IMR-90 (cell line): ENCODE data around the gene OSM. TPM values are rescaled to one million over a fixed set of nuclear protein-coding genes. Genes with fewer than 3 reads are reported as not detected.
A peak's percentile ranks its signal among the peaks of the same experiment; 100 is the strongest.

Source experiments
- ATAC-seq: fragments of 200-7000 bp; cut with Tn5 transposase; 2 replicates; pipeline ENCODE4 v1.9.1; 2020; ENCODE audit warnings: low read depth, mild to moderate bottlenecking, moderate library complexity
- BruUV-seq: library from RNA; stranded (reverse); fragments of 400-500 nt; replicated peaks from 2 replicates; lab custom pipeline; 2021; lab: Mats Ljungman, UMichigan
- CTCF ChIA-PET: fragments of 300-600 bp; formaldehyde crosslinking; extraction: SDS; loops from one replicate; lab custom pipeline; 2021; ENCODE audit warnings: antibody characterized with exemption; lab: Yijun Ruan, JAX
- POLR2A ChIA-PET: fragments of 300-600 bp; sonication (Branson Sonifier 250); formaldehyde crosslinking; loops from one replicate; lab custom pipeline; 2022; ENCODE audit warnings: antibody characterized with exemption; ENCODE audit not compliant: unreplicated experiment; lab: Charles Lee
- DNase-seq: peaks from one replicate; pipeline ENCODE4 v3.0.0; 2013
- H2AFZ ChIP-seq: replicated peaks from 2 replicates; pipeline ENCODE3; 2013; ENCODE audit warnings: low read length, mild to moderate bottlenecking; ENCODE audit not compliant: poor library complexity
- H2AK5ac ChIP-seq: 2 replicates; pipeline ENCODE4 v1.6.1; 2013; ENCODE audit warnings: low read depth, low read length, inconsistent platforms
- H2AK9ac ChIP-seq: replicated peaks from 2 replicates; pipeline ENCODE3; 2013; ENCODE audit warnings: mild to moderate bottlenecking, low read depth, low read length, moderate library complexity; ENCODE audit not compliant: poor library complexity
- H2BK120ac ChIP-seq: 2 replicates; pipeline ENCODE4 v1.6.1; 2013; ENCODE audit warnings: low read depth, low read length, inconsistent platforms
- H2BK15ac ChIP-seq: 3 replicates; pipeline ENCODE4 v1.6.1; 2013; ENCODE audit warnings: low read depth, low read length, inconsistent platforms
- H2BK20ac ChIP-seq: 2 replicates; pipeline ENCODE4 v1.6.1; 2013; ENCODE audit warnings: low read depth, mild to moderate bottlenecking, inconsistent platforms, low read length, moderate library complexity
- H2BK5ac ChIP-seq: 2 replicates; pipeline ENCODE4 v1.6.1; 2013; ENCODE audit warnings: mild to moderate bottlenecking, low read depth, low read length, inconsistent platforms; ENCODE audit not compliant: poor library complexity, severe bottlenecking
- H3K14ac ChIP-seq: replicated peaks from 2 replicates; pipeline ENCODE4 v1.6.1; 2013; ENCODE audit warnings: low read depth, low read length, inconsistent platforms
- H3K18ac ChIP-seq: 2 replicates; pipeline ENCODE4 v1.6.1; 2013; ENCODE audit warnings: low read depth, low read length, control low read depth
- H3K23ac ChIP-seq: 2 replicates; pipeline ENCODE4 v1.6.1; 2013; ENCODE audit warnings: low read depth, low read length, inconsistent platforms
- H3K27ac ChIP-seq: 2 replicates; pipeline ENCODE4 v1.5.1; 2013; ENCODE audit warnings: mild to moderate bottlenecking, control low read depth, low read length; ENCODE audit not compliant: insufficient read depth
- H3K27me3 ChIP-seq: 2 replicates; pipeline ENCODE4 v1.6.1; 2013; ENCODE audit warnings: low read length; ENCODE audit not compliant: control insufficient read depth, insufficient read depth
- H3K36me3 ChIP-seq: 2 replicates; pipeline ENCODE4 v1.6.1; 2013; ENCODE audit warnings: low read length, mixed read lengths; ENCODE audit not compliant: control insufficient read depth, insufficient read depth
- H3K4ac ChIP-seq: 2 replicates; pipeline ENCODE4 v1.6.1; 2013; ENCODE audit warnings: low read depth, low read length, inconsistent platforms
- H3K4me1 ChIP-seq: 2 replicates; pipeline ENCODE4 v1.6.1; 2013; ENCODE audit warnings: low read length, mixed read lengths; ENCODE audit not compliant: control insufficient read depth, insufficient read depth
- H3K4me2 ChIP-seq: 2 replicates; pipeline ENCODE4 v1.6.1; 2013; ENCODE audit warnings: low read depth, mild to moderate bottlenecking, control low read depth, low read length, moderate library complexity
- H3K4me3 ChIP-seq: 2 replicates; pipeline ENCODE4 v1.5.1; 2013; ENCODE audit warnings: low read depth, mild to moderate bottlenecking, control low read depth, low read length, moderate library complexity; ENCODE audit not compliant: insufficient read depth
- H3K56ac ChIP-seq: 2 replicates; pipeline ENCODE4 v1.6.1; 2013; ENCODE audit warnings: low read length, inconsistent platforms; ENCODE audit not compliant: insufficient read depth; ENCODE audit errors: extremely low read depth
- H3K79me1 ChIP-seq, 2 experiments: 2 replicates each; pipeline ENCODE4 v1.6.1; 2013; ENCODE audit warnings: low read length in 2 of 2, inconsistent platforms in 1 of 2, low read depth in 1 of 2
- H3K9ac ChIP-seq: 2 replicates; pipeline ENCODE4 v1.6.1; 2013; ENCODE audit warnings: low read depth, low read length, control low read depth
- H3K9me1 ChIP-seq: 2 replicates; pipeline ENCODE4 v1.6.1; 2013; ENCODE audit warnings: low read length, inconsistent platforms; ENCODE audit not compliant: insufficient read depth
- H3K9me3 ChIP-seq: 2 replicates; pipeline ENCODE4 v1.6.1; 2013; ENCODE audit warnings: low read length; ENCODE audit not compliant: control insufficient read depth, insufficient read depth
- H4K20me1 ChIP-seq: 2 replicates; pipeline ENCODE4 v1.6.1; 2013; ENCODE audit warnings: low read length, inconsistent platforms; ENCODE audit not compliant: insufficient read depth
- H4K5ac ChIP-seq: 2 replicates; pipeline ENCODE4 v1.6.1; 2013; ENCODE audit warnings: mild to moderate bottlenecking, low read depth, low read length, control low read depth
- H4K8ac ChIP-seq, 2 experiments: 2 replicates each; pipeline ENCODE4 v1.6.1; 2013; ENCODE audit warnings: low read depth in 2 of 2, low read length in 2 of 2, control low read depth in 1 of 2, inconsistent platforms in 1 of 2
- H4K91ac ChIP-seq: 2 replicates; pipeline ENCODE4 v1.6.1; 2013; ENCODE audit warnings: low read depth, low read length, inconsistent platforms; ENCODE audit not compliant: insufficient read depth
- CHD1 ChIP-seq: IDR thresholded peaks from 2 replicates; pipeline ENCODE4 v1.6.1; 2012; ENCODE audit warnings: low read depth, low read length, improper control_type of control experiment
- CTCF ChIP-seq: conservative IDR thresholded peaks from 2 replicates; pipeline ENCODE4 v1.5.1; 2012; ENCODE audit warnings: mild to moderate bottlenecking, low read depth, low read length, improper control_type of control experiment
- FOS ChIP-seq: fragments of 150-350 bp; IDR thresholded peaks from 2 replicates; pipeline ENCODE4 v1.6.1; 2016; ENCODE audit warnings: low read depth, low read length
- MAFK ChIP-seq: IDR thresholded peaks from 2 replicates; pipeline ENCODE4 v1.6.1; 2012; ENCODE audit warnings: low read depth, low read length, improper control_type of control experiment
- MAZ ChIP-seq: IDR thresholded peaks from 2 replicates; pipeline ENCODE4 v1.6.1; 2012; ENCODE audit warnings: low read depth, mild to moderate bottlenecking, low read length, improper control_type of control experiment, moderate library complexity, borderline replicate concordance
- NFE2L2 ChIP-seq: fragments of 150-350 bp; IDR thresholded peaks from 2 replicates; pipeline ENCODE4 v1.6.1; 2016; ENCODE audit warnings: low read depth, mild to moderate bottlenecking, low read length
- POLR2A ChIP-seq: IDR thresholded peaks from 2 replicates; pipeline ENCODE4 v1.6.1; 2012; ENCODE audit warnings: mild to moderate bottlenecking, low read depth, low read length
- RAD21 ChIP-seq: IDR thresholded peaks from 2 replicates; pipeline ENCODE4 v1.6.1; 2012; ENCODE audit warnings: low read length, improper control_type of control experiment
- RCOR1 ChIP-seq: IDR thresholded peaks from 2 replicates; pipeline ENCODE4 v1.6.1; 2012; ENCODE audit warnings: mild to moderate bottlenecking, low read length, improper control_type of control experiment; ENCODE audit not compliant: insufficient replicate concordance
- RFX5 ChIP-seq: IDR thresholded peaks from 2 replicates; pipeline ENCODE4 v1.8.0; 2012; ENCODE audit warnings: low read depth, mild to moderate bottlenecking, low read length, moderate library complexity
- USF2 ChIP-seq: fragments of 150-350 bp; IDR thresholded peaks from 2 replicates; pipeline ENCODE4 v1.6.1; 2017; ENCODE audit warnings: mild to moderate bottlenecking, antibody characterized with exemption, low read length, low read depth
- WGBS, 2 experiments: methylation state at CpG; one replicate each; pipeline versions ENCODE4 v1.1.5 to v1.1.7; 2013; ENCODE audit warnings: missing lambda C conversion rate in 2 of 2; ENCODE audit not compliant: insufficient read length in 1 of 2; ENCODE audit errors: extremely low coverage in 2 of 2; 5-methylcytosine and 5-hydroxymethylcytosine counted together
- dilution Hi-C: fragments of 300-500 bp; cut with HindIII; formaldehyde crosslinking; loops from one replicate; pipeline ENCODE4 v1.14.3; 2018; ENCODE audit warnings: low sequenced_read_pairs; ENCODE audit not compliant: unreplicated experiment
- in situ Hi-C: fragments of 300-500 bp; cut with MboI; formaldehyde crosslinking; loops from 3 replicates; pipeline ENCODE4 v1.14.3; 2019; ENCODE audit warnings: low sequenced_read_pairs, inconsistent platforms, mixed read lengths
- intact Hi-C: fragments of 100-400 bp; cut with micrococcal nuclease; formaldehyde crosslinking; loops from 2 replicates; pipeline ENCODE4 v1.10.0; 2022
- polyA plus RNA-seq, 3 experiments: library from polyadenylated mRNA; depleted of rRNA; stranded (reverse); fragments of >200 nt; gene quantifications; 2 replicates each; pipeline ENCODE4 v1.2.3, GENCODE V29; 2012; ENCODE audit warnings: low replicate concordance in 1 of 3
- total RNA-seq: library from RNA; depleted of rRNA; stranded (reverse); fragments of >200 nt; gene quantifications from 2 replicates; pipeline ENCODE4 v1.2.3, GENCODE V29; 2012

The OSM gene
- total and polyA plus RNA-seq, 2 of the 4 experiments (the other 2 are of a cell fraction), result not detected

GRCh38 chr22:30222321-30222720, 44.3 kb downstream of the OSM start:
- BruUV-seq, result no TSS peak
- H2BK120ac ChIP-seq, result no peak overlapping the region
- H3K27ac ChIP-seq, result no peak overlapping the region
- no peak overlapping the region for H4K5ac ChIP-seq
- H2AFZ ChIP-seq, result no peak overlapping the region
- H3K9me1 ChIP-seq, result 0 out of 2 replicates have a peak, but pooled peaks cover 4% of the 10 kb centered on the region
- no peak overlapping the region for H3K56ac ChIP-seq
- H4K91ac ChIP-seq, result no peak overlapping the region
- no peaks in the 10 kb centered on the region for H4K20me1 ChIP-seq
- peak overlapping the region; percentile 43 for H2AK5ac ChIP-seq
- H3K9me3 ChIP-seq, result peaks cover 7% of the 10 kb centered on the region
- no peak overlapping the region for H3K14ac ChIP-seq
- no peak overlapping the region for H3K23ac ChIP-seq
- H3K4me1 ChIP-seq, result peaks cover 13% of the 10 kb centered on the region
- H3K36me3 ChIP-seq, result no peaks in the 10 kb centered on the region
- in situ Hi-C loops, result no loop called here
- H3K79me1 ChIP-seq, result no peaks in the 10 kb centered on the region
- H3K27me3 ChIP-seq, result no peaks in the 10 kb centered on the region
- H2BK15ac ChIP-seq, result 0 out of 3 replicates have a peak overlapping the region, but pooled peaks have one; percentile 56
- H2BK5ac ChIP-seq, result no peak overlapping the region
- H3K9ac ChIP-seq, result no peak overlapping the region
- dilution Hi-C loops, result no loop called here
- H3K4ac ChIP-seq, result no peak overlapping the region
- no peak overlapping the region for H4K8ac ChIP-seq
- no peak for ATAC-seq
- peak overlapping the region; percentile 66 for H2AK9ac ChIP-seq
- POLR2A ChIA-PET, result no interaction called here
- H2BK20ac ChIP-seq, result peak overlapping the region; percentile 49; the same call in 1 of the 2 replicates
- no peak overlapping the region for H3K18ac ChIP-seq
- no peak for DNase-seq
- H3K4me2 ChIP-seq, result no peak overlapping the region
- no peak overlapping the region for H3K4me3 ChIP-seq
- intact Hi-C loops, result no loop called here
- CTCF ChIA-PET, result no interaction called here
- WGBS, 2 experiments, result 75% methylated on average over 2 of the region's 4 CpGs; no CpG with 5 or more reads in 1 of the 2 experiments
- TF ChIP-seq CHD1 (no peak), RCOR1 (no peak), USF2 (no peak), FOS (no peak), MAZ (no peak), POLR2A (no peak), RAD21 (no peak), RFX5 (no peak), MAFK (no peak), NFE2L2 (no peak), CTCF (no peak)
